Omental fat pad (tissue), 4 donors: ENCODE measurements around the gene CORIN. TPM values are rescaled to one million over a fixed set of nuclear protein-coding genes. Genes with fewer than 3 reads are reported as not detected.

Experiments used
- ATAC-seq: fragments of 150-250 bp; one replicate; pipeline ENCODE4 v1.9.1; 2016; ENCODE audit warnings: mild to moderate bottlenecking, moderate library complexity; ENCODE audit not compliant: low FRiP score
- DNase-seq: peaks from one replicate; pipeline ENCODE4 v3.0.0-alpha.2; 2019; ENCODE audit warnings: low spot score
- total RNA-seq, 4 donors: library from RNA; depleted of rRNA; stranded (reverse); fragments of >200 nt; gene quantifications; one replicate each; pipeline ENCODE4 v1.1.0, GENCODE V29; 2016
- TF ChIP-seq, protein P1 (sequence below), 3 donors: fragments of 450-650 bp; IDR thresholded peaks; one replicate each; pipeline ENCODE4 v1.5.1; 2016 to 2017; ENCODE audit warnings: antibody characterized with exemption in 3 of 3, mild to moderate bottlenecking in 3 of 3, moderate library complexity in 2 of 3

The CORIN gene
- total RNA-seq, 4 donors from 2014 or later, result 0.28 to 0.48 TPM; not detected in 2

DNA sequence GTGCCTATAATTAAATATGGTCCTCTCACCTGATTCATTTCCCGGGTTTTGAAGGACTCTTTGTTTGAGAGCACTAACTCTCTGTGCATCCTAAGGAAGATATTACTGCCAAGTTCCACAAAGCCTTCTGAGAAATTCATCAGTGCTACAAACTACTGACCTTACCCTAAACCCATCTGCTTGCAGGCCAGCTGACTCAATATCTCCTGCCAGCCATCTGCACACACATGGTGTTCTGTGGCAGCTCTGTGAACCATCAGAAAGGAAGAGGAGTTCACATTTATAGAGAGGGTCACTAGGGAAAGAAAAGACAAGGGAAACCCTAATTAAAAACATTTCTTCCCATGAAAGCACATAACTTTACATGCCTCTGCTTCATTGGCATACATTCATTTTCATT lies 196.1 kb downstream of the CORIN start:
- ATAC-seq (no peak), DNase-seq (no peak)
- TF ChIP-seq, protein P1, sequence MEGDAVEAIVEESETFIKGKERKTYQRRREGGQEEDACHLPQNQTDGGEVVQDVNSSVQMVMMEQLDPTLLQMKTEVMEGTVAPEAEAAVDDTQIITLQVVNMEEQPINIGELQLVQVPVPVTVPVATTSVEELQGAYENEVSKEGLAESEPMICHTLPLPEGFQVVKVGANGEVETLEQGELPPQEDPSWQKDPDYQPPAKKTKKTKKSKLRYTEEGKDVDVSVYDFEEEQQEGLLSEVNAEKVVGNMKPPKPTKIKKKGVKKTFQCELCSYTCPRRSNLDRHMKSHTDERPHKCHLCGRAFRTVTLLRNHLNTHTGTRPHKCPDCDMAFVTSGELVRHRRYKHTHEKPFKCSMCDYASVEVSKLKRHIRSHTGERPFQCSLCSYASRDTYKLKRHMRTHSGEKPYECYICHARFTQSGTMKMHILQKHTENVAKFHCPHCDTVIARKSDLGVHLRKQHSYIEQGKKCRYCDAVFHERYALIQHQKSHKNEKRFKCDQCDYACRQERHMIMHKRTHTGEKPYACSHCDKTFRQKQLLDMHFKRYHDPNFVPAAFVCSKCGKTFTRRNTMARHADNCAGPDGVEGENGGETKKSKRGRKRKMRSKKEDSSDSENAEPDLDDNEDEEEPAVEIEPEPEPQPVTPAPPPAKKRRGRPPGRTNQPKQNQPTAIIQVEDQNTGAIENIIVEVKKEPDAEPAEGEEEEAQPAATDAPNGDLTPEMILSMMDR (IDR thresholded peaks at IDR 0.05), result no peak

DNA sequence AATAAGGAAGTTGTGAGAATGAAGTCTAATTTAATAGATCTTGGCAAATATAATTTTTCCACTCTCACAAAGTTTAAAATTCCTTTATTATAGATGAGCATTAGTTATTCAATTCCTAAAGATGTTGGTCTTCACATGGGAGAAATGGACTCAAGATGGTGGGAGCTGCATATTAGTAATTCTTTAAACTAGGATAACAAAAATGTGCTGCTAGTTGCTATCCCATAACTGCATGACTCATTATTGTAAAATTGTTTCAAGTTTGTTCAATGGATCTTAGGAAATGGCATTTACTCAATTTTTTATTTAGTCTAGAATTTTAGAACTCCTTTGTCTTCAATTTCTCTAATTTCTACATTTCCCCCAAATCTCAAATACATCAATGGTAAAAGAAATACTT lies 197.0 kb downstream of the CORIN start:
- TF ChIP-seq, protein P1 (IDR thresholded peaks at IDR 0.05), result no peak
- DNase-seq, result no peak
- ATAC-seq, result no peak

DNA sequence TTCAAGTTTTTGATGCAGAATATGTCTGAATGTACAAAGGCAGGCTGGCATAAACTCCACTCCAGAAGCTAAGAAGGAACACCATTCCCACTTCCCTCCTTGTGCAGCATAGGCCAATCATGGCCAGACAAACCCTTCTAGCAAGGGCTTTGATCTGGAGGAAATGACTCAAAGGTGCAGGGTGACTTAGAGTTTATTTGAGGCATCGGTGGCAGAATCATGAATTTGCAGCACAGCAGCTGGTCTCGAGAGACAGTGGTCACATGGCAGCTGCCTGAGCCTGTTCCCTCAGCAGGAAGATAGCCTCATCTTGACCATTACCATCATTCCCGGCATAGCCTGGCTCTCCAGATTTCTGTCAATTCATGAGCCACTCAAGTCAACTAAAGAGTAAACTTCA lies 198.3 kb downstream of the CORIN start:
- ATAC-seq (no peak), DNase-seq (no peak)
- TF ChIP-seq, protein P1 (IDR thresholded peaks at IDR 0.05), result no peak

DNA sequence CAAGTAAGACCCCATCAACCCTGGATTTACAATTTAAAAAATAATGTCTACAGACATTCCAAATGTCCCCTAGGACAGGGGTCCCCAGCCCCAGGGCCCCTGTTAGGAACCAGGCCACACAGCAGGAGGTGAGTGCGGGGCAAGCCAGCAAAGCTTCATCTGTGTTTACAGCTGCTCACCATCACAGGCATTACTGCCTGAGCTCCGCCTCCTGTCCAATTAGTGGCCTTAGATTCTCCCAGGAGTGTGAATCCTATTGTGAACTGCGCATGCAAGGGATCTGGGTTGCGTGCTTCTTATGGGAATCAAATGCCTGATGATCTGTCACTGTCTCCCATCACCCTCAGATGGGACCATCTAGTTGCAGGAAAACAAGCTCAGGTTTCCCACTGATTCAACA lies 206.7 kb downstream of the CORIN start:
- no peak for DNase-seq
- TF ChIP-seq, protein P1 (IDR thresholded peaks at IDR 0.05), result no peak
- no peak for ATAC-seq

DNA sequence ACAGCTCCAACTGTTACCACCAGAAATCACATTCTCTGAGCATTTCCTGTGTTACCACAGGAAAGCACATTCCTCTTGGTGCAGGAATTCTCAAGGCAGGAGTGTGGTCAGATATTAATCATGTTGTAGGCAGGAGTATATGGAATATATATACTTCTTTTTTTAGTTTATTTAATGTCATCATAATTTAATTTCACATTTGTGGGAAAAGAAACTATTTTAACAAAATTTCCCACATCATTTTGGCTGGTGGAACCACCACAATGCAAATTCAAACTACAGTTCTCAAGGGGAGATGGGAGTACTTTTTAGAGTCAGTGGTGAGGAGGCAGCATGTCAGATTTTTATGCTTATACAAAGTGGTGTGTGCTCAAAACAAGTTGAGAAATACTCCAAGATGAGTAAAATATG lies 213.8 kb downstream of the CORIN start:
- no peak for ATAC-seq

DNA sequence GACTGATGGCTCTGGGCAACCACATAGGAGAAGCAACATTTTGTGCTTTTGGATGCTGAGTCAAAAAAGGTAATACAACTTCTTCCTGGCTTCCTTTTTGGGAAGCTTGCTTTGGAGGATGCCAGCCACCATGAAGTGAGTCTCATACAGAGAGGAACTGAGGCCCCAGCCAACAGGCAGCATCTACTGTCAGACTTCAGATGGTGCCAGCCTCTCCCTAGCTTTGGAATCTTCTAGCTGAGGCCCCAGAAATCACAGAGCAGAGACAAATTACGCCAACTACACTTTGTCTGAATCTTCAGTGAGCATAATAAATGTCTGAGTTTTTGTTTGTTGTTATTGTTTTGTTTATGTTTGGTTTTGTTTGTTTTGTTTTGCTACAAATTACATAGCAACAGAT lies 216.7 kb downstream of the CORIN start:
- DNase-seq (no peak), ATAC-seq (no peak)
- TF ChIP-seq, protein P1 (IDR thresholded peaks at IDR 0.05), result no peak

More for the DNA sequence above, 213.8 kb downstream of the CORIN start:
- TF ChIP-seq, protein P1 (IDR thresholded peaks at IDR 0.05), result no peak
- DNase-seq, result no peak

DNA sequence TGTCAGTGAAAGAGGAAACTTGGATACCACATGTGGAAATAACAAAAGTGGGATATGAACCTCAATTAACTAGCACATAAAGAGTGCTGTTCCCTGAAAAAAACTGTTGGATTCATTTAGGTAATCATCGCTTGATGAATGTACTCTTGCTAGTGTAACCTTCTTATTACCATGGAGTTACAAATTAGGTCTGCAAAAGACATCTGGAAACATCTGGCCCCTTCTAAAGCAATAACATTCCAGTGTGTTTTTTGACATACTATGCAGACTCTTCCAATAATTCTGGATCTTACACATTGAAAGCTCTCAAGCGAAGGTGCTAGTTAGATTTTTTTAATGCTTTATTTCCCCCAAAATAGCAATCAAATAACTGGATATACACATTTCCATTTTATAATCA lies 218.2 kb downstream of the CORIN start:
- DNase-seq, result no peak
- TF ChIP-seq, protein P1 (IDR thresholded peaks at IDR 0.05), result no peak
- ATAC-seq, result no peak
